K562 (cell line): Measurements from ENCODE around the gene AK5. TPM values are rescaled to one million over a fixed set of nuclear protein-coding genes. Genes with fewer than 3 reads are reported as not detected.

ENCODE experiments used
- ATAC-seq: fragments of 200-7000 bp; cut with Tn5 transposase; 3 replicates; pipeline ENCODE4 v1.9.1; 2020; ENCODE audit warnings: moderate library complexity
- BruUV-seq: library from RNA; stranded (reverse); fragments of 400-500 nt; replicated peaks from 2 replicates; lab custom pipeline; 2021; lab: Mats Ljungman, UMichigan
- CTCF ChIA-PET: fragments of 300-600 bp; formaldehyde crosslinking; extraction: SDS; loops from one replicate; lab custom pipeline; 2021; ENCODE audit warnings: low intra/inter-chr PET ratio; lab: Yijun Ruan, JAX
- POLR2A ChIA-PET: fragments of 300-600, 350-650 bp; sonication (Branson Sonifier 250); formaldehyde crosslinking; extraction: SDS; loops from one replicate; lab custom pipeline; 2021; ENCODE audit warnings: antibody characterized with exemption, inconsistent platforms; lab: Yijun Ruan, JAX
- DNase-seq, 4 experiments: peaks; one replicate each; pipeline versions ENCODE4 v3.0.0 to v3.0.0-alpha.2; 2011 to 2018; ENCODE audit warnings: low spot score in 3 of 4, mixed read lengths in 3 of 4; ENCODE audit errors: extremely low read depth in 1 of 4
- FAIRE-seq: peaks from 2 replicates; lab custom pipeline; 2011; peaks lifted over from hg19 to GRCh38; lab: Jason Lieb, UNC
- H2AFZ ChIP-seq: 2 replicates; pipeline ENCODE4 v1.6.0; 2011; ENCODE audit warnings: low read depth, low read length, control low read depth, inconsistent platforms
- H3K27ac ChIP-seq: fragments of 200-600 bp; 3 replicates; pipeline ENCODE4 v1.8.0; 2011; ENCODE audit warnings: low read depth, mild to moderate bottlenecking, control low read depth, inconsistent platforms, low read length, moderate library complexity, mixed read lengths; ENCODE audit errors: extremely low read depth
- H3K27me3 ChIP-seq, 2 experiments: fragments of 300-600 bp in 1 of 2; 2 replicates in 1 of 2; 3 replicates in 1 of 2; pipeline versions ENCODE4 v1.6.0 to v1.8.0; 2011; ENCODE audit warnings: inconsistent platforms in 2 of 2, low read length in 2 of 2, mild to moderate bottlenecking in 1 of 2, mixed read lengths in 1 of 2, moderate library complexity in 1 of 2; ENCODE audit not compliant: control insufficient read depth in 2 of 2, insufficient read depth in 2 of 2
- H3K36me3 ChIP-seq: fragments of 300-600 bp; 3 replicates; pipeline ENCODE4 v1.8.0; 2011; ENCODE audit warnings: mild to moderate bottlenecking, low read length, inconsistent platforms; ENCODE audit not compliant: control insufficient read depth, insufficient read depth
- H3K4me1 ChIP-seq, 2 experiments: fragments of 200-600 bp in 1 of 2; replicated peaks in 1 of 2; 2 replicates in 1 of 2; 3 replicates in 1 of 2; pipeline versions ENCODE4 v1.5.1 to v1.8.0; 2011; ENCODE audit warnings: inconsistent platforms in 2 of 2, low read length in 2 of 2, mild to moderate bottlenecking in 1 of 2, mixed read lengths in 1 of 2, moderate library complexity in 1 of 2; ENCODE audit not compliant: control insufficient read depth in 2 of 2, insufficient read depth in 2 of 2
- H3K4me2 ChIP-seq: 2 replicates; pipeline ENCODE4 v1.6.1; 2011; ENCODE audit warnings: low read length, control low read depth, inconsistent platforms, mixed read lengths; ENCODE audit not compliant: insufficient read depth
- H3K4me3 ChIP-seq: fragments of 200-600 bp; sonication (generic), shearing (Covaris generic); 2 replicates; pipeline ENCODE4 v1.5.1; 2016; ENCODE audit warnings: control low read depth, inconsistent platforms
- H3K79me2 ChIP-seq: fragments of 200-600 bp; 3 replicates; pipeline ENCODE4 v1.8.0; 2011; ENCODE audit warnings: low read length, inconsistent platforms; ENCODE audit not compliant: control insufficient read depth, insufficient read depth
- H3K9ac ChIP-seq, 2 experiments: 2 replicates each; pipeline versions ENCODE4 v1.6.0 to v1.6.1; 2011; ENCODE audit warnings: low read depth in 2 of 2, low read length in 2 of 2, control low read depth in 1 of 2, inconsistent platforms in 1 of 2, mild to moderate bottlenecking in 1 of 2, mixed read lengths in 1 of 2; ENCODE audit not compliant: insufficient read depth in 1 of 2
- H3K9me1 ChIP-seq: one replicate; pipeline ENCODE4 v1.6.0; 2011; ENCODE audit warnings: inconsistent platforms, mild to moderate bottlenecking, low read length, moderate library complexity; ENCODE audit not compliant: control insufficient read depth, insufficient read depth
- H3K9me3 ChIP-seq: replicated peaks from 2 replicates; pipeline ENCODE4 v1.5.1; 2011; ENCODE audit warnings: low read depth, low read length, inconsistent platforms; ENCODE audit not compliant: control insufficient read depth, insufficient read depth
- H4K20me1 ChIP-seq: replicated peaks from 2 replicates; pipeline ENCODE4 v1.6.1; 2011; ENCODE audit warnings: low read length, inconsistent platforms, mixed read lengths; ENCODE audit not compliant: control insufficient read depth, insufficient read depth
- FOS ChIP-seq: IDR thresholded peaks from 3 replicates; pipeline ENCODE4 v1.6.1; 2011; ENCODE audit not compliant: insufficient read length; ENCODE audit errors: extremely low read depth
- HIVEP1 ChIP-seq: fragments of 250-450 bp; sonication (Bioruptor Pico); IDR thresholded peaks from 2 replicates; pipeline ENCODE4 v1.4.0; 2020; ENCODE audit warnings: mild to moderate bottlenecking
- MED1 ChIP-seq: sonication (generic); formaldehyde crosslinking; IDR thresholded peaks from 2 replicates; pipeline ENCODE4 v1.8.1; 2023; ENCODE audit warnings: missing genetic modification reagents, borderline replicate concordance
- NR2C1 ChIP-seq, 2 experiments: fragments of 450-650 bp; IDR thresholded peaks; 2 replicates each; pipeline ENCODE4 v1.6.1; 2017; ENCODE audit warnings: mild to moderate bottlenecking in 2 of 2, antibody characterized with exemption in 1 of 2, inconsistent platforms in 1 of 2, missing compliant biosample characterization in 1 of 2, missing genetic modification characterization in 1 of 2
- PHB2 ChIP-seq: fragments of 450-650 bp; IDR thresholded peaks from 2 replicates; pipeline ENCODE4 v1.6.1; 2017; ENCODE audit warnings: low read depth
- RFX7 ChIP-seq: fragments of 250-450 bp; sonication (Bioruptor Pico); IDR thresholded peaks from 2 replicates; pipeline ENCODE4 v1.5.1; 2021; ENCODE audit warnings: mild to moderate bottlenecking
- SETDB1 ChIP-seq: IDR thresholded peaks from one replicate; pipeline ENCODE4 v1.6.1; 2012; ENCODE audit warnings: low read length, control low read depth, inconsistent platforms
- SREBF2 ChIP-seq: sonication (generic); formaldehyde crosslinking; IDR thresholded peaks from 2 replicates; pipeline ENCODE4 v1.4.0; 2020; ENCODE audit warnings: mild to moderate bottlenecking, missing genetic modification reagents
- TAF1 ChIP-seq: IDR thresholded peaks from 2 replicates; pipeline ENCODE4 v1.6.1; 2011; ENCODE audit warnings: mild to moderate bottlenecking, low read length, moderate library complexity; ENCODE audit not compliant: insufficient read depth, control insufficient read depth, severe bottlenecking; ENCODE audit errors: extremely low read depth
- TBP ChIP-seq: optimal IDR thresholded peaks from 2 replicates; pipeline ENCODE3; 2011; ENCODE audit warnings: low read depth, low read length, improper control_type of control experiment
- XRCC3 ChIP-seq: fragments of 450-650 bp; IDR thresholded peaks from 2 replicates; pipeline ENCODE4 v1.6.1; 2017; ENCODE audit warnings: mild to moderate bottlenecking, moderate library complexity
- ZNF311 ChIP-seq: fragments of 250-450 bp; sonication (Bioruptor Pico); IDR thresholded peaks from 2 replicates; pipeline ENCODE4 v1.4.0; 2020; ENCODE audit warnings: mild to moderate bottlenecking, moderate library complexity
- WGBS: fragments of 100-300 bp; shearing (Covaris generic); methylation state at CpG from one replicate; pipeline ENCODE4 v1.1.6; 2016; ENCODE audit warnings: low coverage, mixed read lengths; ENCODE audit not compliant: insufficient coverage; ENCODE audit errors: missing lambda C conversion rate; 5-methylcytosine and 5-hydroxymethylcytosine counted together
- in situ Hi-C: fragments of 300-500 bp; cut with MboI; formaldehyde crosslinking; loops from 4 replicates; pipeline ENCODE4 v1.15.0; 2018; ENCODE audit warnings: inconsistent platforms, mixed read lengths
- intact Hi-C: fragments of 100-400 bp; cut with micrococcal nuclease; formaldehyde crosslinking; loops from 2 replicates; pipeline ENCODE4 v1.14.2; 2022
- polyA plus RNA-seq, 8 experiments: library from polyadenylated mRNA; depleted of rRNA in 4 of 8; stranded (reverse) in 5 of 8; unstranded in 3 of 8; fragments of >200 nt; fragmentation: Nextera tagmentation in 2 of 8; fragmentation: Illumina TruSeq in 1 of 8; extraction: Ambion mirVana in 2 of 8; extraction: Trizol in 1 of 8; gene quantifications; 2 replicates each; pipeline versions ENCODE4 v1.2.1 to v1.2.3, GENCODE V29; 2011 to 2014; ENCODE audit warnings: inconsistent platforms in 1 of 8, missing spikeins in 1 of 8
- total RNA-seq, 7 experiments: library from RNA; depleted of rRNA in 6 of 7; stranded (reverse); fragments of >200 nt in 6 of 7; fragmentation: Illumina TruSeq in 2 of 7; extraction: Trizol in 2 of 7; gene quantifications; 2 replicates each; pipeline versions ENCODE4 v1.2.1 to v1.2.3, GENCODE V29; 2011 to 2021; ENCODE audit warnings: low replicate concordance in 1 of 7
- TF ChIP-seq, protein P1 (sequence below): fragments of 250-450 bp; sonication (Bioruptor Pico); IDR thresholded peaks from 2 replicates; pipeline ENCODE4 v1.9.0; 2021; ENCODE audit warnings: mild to moderate bottlenecking, inconsistent platforms

The AK5 gene
- total and polyA plus RNA-seq, 9 of the 15 experiments (the other 6 are each of a cell fraction or from before 2014, with no cell fraction given), result 0.06 TPM; not detected in 8

DNA sequence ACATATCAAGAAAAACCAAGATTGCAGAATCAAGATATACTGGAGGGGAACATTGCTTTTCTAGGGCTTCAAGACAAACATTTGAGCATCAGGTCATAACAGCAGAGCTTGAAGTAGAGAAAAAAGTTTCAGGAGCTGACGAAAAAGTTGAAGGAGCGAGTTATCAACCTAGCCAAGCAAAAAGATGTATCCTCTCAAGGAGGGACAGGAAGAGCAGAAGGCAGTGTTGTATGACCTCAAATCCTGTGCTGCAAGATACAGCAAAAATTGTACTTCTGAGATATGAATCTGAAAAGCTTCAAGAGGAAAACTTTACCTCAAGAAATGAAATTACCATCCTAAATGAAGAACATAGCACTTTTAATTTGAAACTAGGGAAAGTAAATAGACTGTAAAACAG is 153.1 kb downstream of the AK5 start (continued):
- TF ChIP-seq TAF1, result no peak
- no peak for TF ChIP-seq XRCC3
- TF ChIP-seq, all 486 proteins: peak for 0

DNA sequence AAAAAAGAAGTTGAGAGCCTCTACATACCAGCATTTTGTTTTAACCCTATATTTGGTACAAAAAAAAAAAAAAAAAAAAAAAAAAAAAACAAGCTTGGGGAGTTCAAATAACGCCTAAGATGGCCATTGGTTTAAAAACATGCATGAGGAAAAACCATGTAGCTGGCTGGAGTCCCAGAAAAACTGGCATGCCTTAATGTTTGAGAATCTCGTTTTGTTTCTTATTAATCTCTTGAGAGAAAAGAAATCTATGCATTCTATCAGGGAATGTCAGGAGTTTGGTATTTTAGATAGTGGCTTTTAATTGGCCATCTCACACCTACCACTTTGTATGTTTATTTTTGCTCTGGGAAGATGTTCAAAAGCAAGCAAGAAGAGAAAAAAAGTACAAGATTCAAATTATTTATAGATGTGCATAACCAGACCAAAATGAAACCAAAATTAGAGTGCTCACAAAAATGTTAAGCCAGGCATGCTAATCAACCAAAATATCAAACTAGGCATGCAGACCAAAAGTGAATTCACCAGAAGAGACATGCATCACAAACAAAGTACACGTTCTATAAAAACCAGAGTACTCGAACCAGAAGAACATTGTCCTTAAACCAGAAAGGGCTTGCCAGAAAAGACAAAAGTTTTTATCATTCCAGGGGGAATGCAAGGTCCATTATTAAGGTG is 156.6 kb downstream of the AK5 start:
- CTCF ChIA-PET, result no interaction called here

More for the DNA sequence above, 156.6 kb downstream of the AK5 start:
- Histone ChIP-seq H4K20me1 (no peaks in the 10 kb centered on the region), H3K9me1 (no peaks in the 10 kb centered on the region), H3K4me2 (no peak overlapping the region), H3K27me3 (no peaks in the 10 kb centered on the region), H3K4me3 (no peak overlapping the region), H3K9me3 (no peaks in the 10 kb centered on the region), H3K79me2 (no peaks in the 10 kb centered on the region), H3K4me1 (no peaks in the 10 kb centered on the region), H2AFZ (no peak overlapping the region), H3K9ac (no peak overlapping the region), H3K36me3 (no peaks in the 10 kb centered on the region), H3K27ac (no peak overlapping the region)
- no TSS peak for BruUV-seq
- ATAC-seq, result no peak
- 1% methylated on average over 4 of the region's 4 CpGs for WGBS
- intact Hi-C loops, result no loop called here
- POLR2A ChIA-PET, result no interaction called here
- in situ Hi-C loops, result no loop called here
- TF ChIP-seq TBP, result no peak
- no peak for TF ChIP-seq HIVEP1 (CRISPR knock-in tag)
- no peak for TF ChIP-seq PHB2
- TF ChIP-seq SREBF2 (CRISPR knock-in tag), result no peak
- TF ChIP-seq SETDB1, result no peak
- no peak for TF ChIP-seq ZNF311 (CRISPR knock-in tag)
- TF ChIP-seq NR2C1 (IDR thresholded peaks at IDR 0.05), result no peak
- TF ChIP-seq NR2C1 (tag; IDR thresholded peaks at IDR 0.05), result no peak
- no peak for TF ChIP-seq RFX7 (CRISPR knock-in tag)
- TF ChIP-seq FOS, result no peak
- TF ChIP-seq, protein P1, sequence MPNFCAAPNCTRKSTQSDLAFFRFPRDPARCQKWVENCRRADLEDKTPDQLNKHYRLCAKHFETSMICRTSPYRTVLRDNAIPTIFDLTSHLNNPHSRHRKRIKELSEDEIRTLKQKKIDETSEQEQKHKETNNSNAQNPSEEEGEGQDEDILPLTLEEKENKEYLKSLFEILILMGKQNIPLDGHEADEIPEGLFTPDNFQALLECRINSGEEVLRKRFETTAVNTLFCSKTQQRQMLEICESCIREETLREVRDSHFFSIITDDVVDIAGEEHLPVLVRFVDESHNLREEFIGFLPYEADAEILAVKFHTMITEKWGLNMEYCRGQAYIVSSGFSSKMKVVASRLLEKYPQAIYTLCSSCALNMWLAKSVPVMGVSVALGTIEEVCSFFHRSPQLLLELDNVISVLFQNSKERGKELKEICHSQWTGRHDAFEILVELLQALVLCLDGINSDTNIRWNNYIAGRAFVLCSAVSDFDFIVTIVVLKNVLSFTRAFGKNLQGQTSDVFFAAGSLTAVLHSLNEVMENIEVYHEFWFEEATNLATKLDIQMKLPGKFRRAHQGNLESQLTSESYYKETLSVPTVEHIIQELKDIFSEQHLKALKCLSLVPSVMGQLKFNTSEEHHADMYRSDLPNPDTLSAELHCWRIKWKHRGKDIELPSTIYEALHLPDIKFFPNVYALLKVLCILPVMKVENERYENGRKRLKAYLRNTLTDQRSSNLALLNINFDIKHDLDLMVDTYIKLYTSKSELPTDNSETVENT (CRISPR knock-in tag), result no peak
- no peak for TF ChIP-seq MED1 (CRISPR knock-in tag)
- no peak for FAIRE-seq
- no peak for DNase-seq
